GM04504 (cell line): ENCODE measurements around the gene APOBEC2.

Experiments used
- DNase-seq: peaks from one replicate; pipeline ENCODE4 v3.0.0-alpha.2; 2012; ENCODE audit warnings: low read depth

APOBEC2 gene

DNA sequence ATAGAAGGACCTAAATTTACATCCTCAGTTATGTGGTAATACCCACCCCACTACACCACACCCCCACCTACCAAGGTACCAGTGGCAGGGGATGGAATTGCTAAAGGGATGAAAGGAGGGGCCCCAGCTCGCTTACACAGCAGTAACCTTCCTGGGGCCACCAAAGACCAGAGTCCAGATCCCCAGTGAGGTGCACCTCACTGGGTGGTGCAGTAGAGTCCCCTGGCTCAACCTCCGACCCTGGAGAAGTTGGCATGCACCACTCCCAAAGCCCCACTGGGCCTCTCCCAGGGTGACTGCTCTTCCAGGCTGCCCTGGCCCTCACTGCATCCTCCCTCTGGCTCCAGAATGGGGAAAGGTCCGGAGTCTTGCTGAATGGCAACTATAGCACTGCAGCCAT, 14.8 kb upstream of the APOBEC2 start:
- no peak for DNase-seq

- DNase-seq, result no peak
Measured at GRCh38 chr6:41039060-41039998, 13.7 kb upstream of the APOBEC2 start, which contains the start of gene UNC5CL. Gene UNC5CL (minus strand): TSS chr6:41039221. CDS start chr6:41035074, 4,147 bp downstream.

DNA sequence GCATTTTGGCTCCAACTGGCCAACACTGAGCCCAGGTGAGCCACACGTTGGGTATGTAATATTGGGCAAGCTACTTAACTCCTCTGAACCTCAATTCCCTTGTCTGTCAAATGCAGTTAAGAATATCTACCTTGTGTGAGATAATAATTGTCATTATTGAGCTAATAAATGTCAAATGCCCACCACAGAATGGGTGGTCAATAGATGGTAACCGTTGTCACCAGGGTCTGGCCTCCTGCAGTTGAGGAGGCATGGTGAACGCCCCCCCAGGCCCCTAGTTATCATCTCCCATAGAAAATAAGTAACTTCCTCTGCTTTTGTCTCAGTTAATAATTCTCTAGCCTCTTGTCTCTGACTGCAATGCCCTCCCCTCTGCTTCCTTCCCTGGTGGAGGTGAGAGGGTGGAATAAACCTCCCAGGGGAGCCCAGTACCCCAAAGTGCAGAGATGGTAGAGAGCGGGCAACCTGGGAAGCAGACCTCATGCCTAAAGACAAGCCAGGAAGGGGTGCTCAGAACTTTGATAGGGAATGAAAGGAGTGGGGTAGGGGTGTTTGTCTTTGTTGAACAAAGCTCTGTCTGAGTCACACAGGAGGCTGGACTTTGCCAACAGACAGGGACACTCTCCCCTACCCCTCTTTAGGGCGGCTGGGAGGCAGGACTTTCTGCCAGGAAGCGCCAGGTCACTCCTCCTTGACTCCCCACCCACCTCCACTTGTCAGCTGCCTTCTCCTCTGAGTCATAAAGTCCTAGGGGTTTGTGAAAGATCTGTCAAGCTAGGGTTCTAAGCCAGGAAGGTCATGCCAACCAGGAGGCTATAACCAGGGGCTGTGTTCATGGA, 12.7 kb upstream of the APOBEC2 start:
- DNase-seq, result no peak

GRCh38 chr6:41040940-41041536, 12.0 kb upstream of the APOBEC2 start:
- DNase-seq, result no peak

DNA sequence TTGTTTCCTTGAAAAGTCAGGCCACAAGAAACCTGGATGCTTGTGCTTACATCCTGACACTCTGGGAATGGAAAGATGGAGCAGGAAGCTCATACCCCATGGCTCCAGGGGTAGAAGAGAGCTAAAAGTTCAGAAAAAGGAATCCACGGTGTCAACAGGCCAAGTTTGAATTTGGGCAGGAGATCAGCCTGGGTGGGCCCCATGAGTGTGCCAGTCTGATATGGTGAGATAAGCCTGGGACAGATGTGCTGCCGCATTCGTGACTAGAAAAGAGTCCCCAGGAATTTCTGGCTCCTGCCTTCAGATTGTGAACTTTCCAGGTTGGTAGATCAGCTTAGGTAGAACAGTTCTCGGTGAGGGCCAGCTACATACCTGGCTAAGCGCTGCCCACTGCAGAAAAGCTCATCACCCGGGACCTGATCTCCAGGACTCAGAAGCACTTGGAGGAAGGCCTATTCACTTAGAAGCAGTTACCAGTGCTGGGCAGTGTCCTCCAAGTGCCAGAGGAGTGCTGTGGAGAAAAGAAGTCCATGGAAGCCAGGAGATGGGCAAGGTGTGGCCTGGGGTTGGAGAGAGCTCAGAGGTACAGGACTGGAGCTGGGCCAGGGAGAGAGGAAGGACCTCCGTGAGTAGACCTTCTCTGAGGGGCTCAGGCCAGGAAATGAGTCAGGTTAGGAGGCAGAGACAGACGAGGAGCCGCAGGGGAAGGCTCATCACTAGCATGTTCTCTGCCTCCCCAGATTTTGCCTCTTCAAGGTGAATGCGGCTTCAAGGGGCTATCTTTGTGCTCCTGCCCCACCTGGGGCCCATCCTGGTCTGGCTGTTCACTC, 10.6 kb upstream of the APOBEC2 start, which contains the start of gene TSPO2:
TSS of gene TSPO2 (plus strand) at position 242 of the 830 bp plus-strand sequence. CDS start at position 761, 519 bp downstream.
- no peak for DNase-seq

- no peak for DNase-seq
Measured at GRCh38 chr6:41043151-41043550, 9.9 kb upstream of the APOBEC2 start.

DNA sequence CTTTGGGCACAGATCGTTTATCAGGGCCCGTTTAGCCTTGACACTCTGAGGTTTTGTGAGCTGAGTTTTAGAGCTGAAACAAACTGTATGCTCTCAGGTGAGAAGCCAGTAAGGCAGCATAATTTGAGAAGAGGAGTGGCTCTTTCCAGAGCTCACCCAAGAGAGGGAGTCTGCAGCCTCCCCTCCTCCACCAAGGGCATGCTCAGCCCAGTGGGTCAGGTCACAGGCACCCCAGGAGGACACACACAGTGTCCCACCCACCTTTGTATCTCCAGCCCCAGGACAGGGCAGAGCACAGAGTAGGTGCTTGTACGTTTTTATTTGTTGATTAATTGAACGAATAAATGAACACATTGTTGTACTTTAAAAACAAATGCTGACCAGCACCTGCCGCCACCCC, 7.3 kb upstream of the APOBEC2 start:
- no peak for DNase-seq

- no peak for DNase-seq
Measured at GRCh38 chr6:41046084-41046483, 6.9 kb upstream of the APOBEC2 start.

- no peak for DNase-seq
Measured at GRCh38 chr6:41047306-41047705, 5.7 kb upstream of the APOBEC2 start.

- DNase-seq, result no peak
Measured at GRCh38 chr6:41047745-41048732, 5.0 kb upstream of the APOBEC2 start.

GRCh38 chr6:41049521-41049920, 3.5 kb upstream of the APOBEC2 start:
- DNase-seq, result no peak

DNA sequence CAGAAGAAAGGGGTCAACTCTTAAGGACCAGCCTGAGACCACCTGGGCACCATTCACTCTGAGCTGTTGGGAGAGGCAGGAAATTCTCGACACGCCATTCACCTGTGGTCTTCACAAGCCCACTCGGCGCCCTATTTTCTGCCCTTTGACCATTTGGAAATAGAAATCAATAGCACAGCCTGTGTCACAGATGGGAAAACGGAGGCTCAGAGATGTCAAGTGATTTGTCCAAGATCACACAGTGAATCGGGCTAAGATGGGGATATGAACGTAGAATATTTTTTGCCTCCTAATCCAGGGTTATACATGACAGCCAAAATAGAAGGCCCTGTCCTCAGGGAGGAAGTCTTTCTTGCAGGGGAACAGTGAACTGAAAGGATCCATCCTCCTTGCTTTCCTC, 3.0 kb upstream of the APOBEC2 start:
- DNase-seq, result no peak

- no peak for DNase-seq
Measured at GRCh38 chr6:41050536-41050935, 2.5 kb upstream of the APOBEC2 start.

- no peak for DNase-seq
Measured at GRCh38 chr6:41051873-41052272, 1.1 kb upstream of the APOBEC2 start.

DNA sequence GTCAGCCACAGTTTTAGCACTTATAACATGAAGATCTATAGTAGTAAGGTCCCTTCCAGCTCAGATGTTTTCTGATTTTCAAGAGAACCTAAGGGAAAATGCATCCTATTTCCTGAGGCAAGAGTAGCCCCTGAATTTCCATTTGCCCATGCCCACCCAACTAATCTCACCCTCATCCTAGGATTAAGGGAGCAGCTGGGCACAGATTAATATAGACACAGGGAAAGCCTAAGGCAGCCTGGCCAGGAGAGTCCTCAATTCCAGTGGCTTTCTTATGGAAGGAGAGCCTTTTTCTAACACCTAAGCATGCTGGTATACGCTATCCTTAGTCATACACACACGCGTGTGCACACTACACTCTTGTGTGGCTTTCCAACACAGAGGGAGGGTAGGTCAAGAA, 1.5 kb downstream of the APOBEC2 start:
- DNase-seq, result no peak

- DNase-seq, result no peak
Measured at GRCh38 chr6:41055149-41055548, 2.1 kb downstream of the APOBEC2 start.

DNA sequence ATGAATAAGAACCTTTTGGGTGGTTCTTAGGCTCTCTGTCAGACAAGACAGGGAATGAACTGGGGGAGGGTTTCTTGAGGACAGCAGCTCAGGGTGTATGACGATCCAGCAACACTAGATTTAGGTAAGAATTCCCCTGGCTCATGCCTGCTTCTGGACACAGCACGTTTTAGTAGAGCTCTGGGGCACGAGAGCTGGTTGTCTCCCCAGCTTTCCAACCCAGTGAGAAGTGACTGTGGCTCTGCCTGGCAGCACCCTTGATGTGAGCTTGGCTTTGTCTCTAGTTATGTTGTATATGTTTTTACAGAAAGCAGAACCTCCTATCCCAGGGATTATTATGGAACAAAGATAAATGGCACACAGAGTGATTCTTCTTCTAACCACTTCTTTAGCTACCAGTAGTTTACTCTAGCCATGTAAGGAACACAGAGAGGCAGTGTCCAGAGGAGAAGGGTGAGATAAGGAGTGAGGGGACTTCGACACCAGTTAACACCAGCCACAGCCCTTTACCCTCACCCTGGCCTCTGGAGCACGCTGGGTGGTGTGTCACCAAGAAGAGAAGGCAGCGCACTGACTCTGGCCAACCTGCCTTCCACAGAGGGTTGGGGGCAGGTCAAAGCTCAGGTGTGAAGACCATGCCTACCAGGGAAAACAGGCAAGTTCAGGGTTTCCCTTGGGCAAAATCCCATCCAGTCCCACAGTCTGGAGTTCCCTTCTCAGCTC, 3.9 kb downstream of the APOBEC2 start:
- no peak for DNase-seq

GRCh38 chr6:41058783-41059181, 5.8 kb downstream of the APOBEC2 start:
- DNase-seq, result no peak

DNA sequence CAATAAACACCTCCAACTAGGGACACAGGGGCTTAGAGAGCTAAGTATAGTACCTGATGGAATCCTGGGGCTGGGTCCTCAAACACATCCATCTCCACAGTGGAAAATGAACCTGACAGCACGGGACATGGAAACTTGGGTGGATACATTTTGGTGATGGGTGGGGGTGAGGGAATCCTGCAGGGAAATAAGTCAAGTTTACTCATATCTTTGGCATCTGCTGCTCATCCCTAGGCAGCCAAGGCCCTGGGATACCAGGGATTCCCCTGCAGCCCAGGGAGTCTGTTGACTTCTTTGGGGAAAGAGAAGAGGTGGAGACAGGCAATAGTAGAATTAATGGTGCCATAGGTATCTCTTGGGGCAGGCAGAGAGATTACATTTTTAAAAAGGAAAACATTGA, 6.6 kb downstream of the APOBEC2 start:
- DNase-seq, result no peak
